Skeletal muscle satellite cell (primary cell): ENCODE data around the gene ANKRD34C.

Experiments
- H3K27me3 ChIP-seq: 2 replicates; pipeline ENCODE4 v1.7.0; 2013; ENCODE audit warnings: low read length; ENCODE audit not compliant: control insufficient read depth, insufficient read depth
- H3K36me3 ChIP-seq: 2 replicates; pipeline ENCODE4 v1.7.0; 2013; ENCODE audit warnings: mild to moderate bottlenecking, control low read depth, low read length; ENCODE audit not compliant: insufficient read depth
- H3K4me1 ChIP-seq: 2 replicates; pipeline ENCODE4 v1.7.0; 2013; ENCODE audit warnings: low read length; ENCODE audit not compliant: control insufficient read depth, insufficient read depth
- H3K4me2 ChIP-seq: 2 replicates; pipeline ENCODE4 v1.7.0; 2013; ENCODE audit warnings: mild to moderate bottlenecking, low read length
- H3K4me3 ChIP-seq: 2 replicates; pipeline ENCODE4 v1.7.0; 2013; ENCODE audit warnings: low read length
- H3K9ac ChIP-seq: 2 replicates; pipeline ENCODE4 v1.7.0; 2013; ENCODE audit warnings: mild to moderate bottlenecking, low read depth, low read length, moderate library complexity
- H3K9me3 ChIP-seq: replicated peaks from 2 replicates; pipeline ENCODE4 v1.7.0; 2013; ENCODE audit warnings: mild to moderate bottlenecking, control low read depth, low read length

Gene ANKRD34C

DNA sequence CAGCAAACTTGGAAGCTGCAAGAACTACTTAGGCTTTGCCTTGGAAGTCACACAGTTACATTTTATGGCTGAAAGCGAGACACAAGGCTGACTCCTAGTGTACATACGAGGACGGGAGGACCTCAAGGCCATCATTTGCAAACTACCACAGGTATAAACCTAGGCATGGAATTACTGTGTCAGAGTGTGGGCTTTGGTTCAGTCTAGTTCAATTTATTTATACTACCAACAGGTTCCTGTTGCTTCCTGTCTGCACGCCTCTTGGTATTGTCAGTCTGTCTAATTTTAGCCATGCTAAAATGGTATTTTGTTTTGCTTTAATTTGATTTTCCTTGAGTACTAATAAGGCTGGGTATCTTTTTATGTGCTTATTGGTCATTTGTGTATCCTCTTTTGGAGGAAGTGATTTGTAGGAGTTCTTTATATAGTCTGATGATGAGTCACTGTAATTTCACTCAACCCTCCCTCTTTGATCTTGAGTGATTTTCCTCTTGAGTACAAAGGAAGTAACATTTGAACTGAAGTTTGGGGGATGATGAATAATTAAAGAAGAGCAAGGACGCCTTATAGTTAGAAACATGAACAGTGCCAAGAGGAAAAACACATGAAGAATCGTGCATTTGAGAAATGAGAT is 8.2 kb downstream of the ANKRD34C start:
- no peak overlapping the region for H3K4me3 ChIP-seq
- peaks cover 15% of the 10 kb centered on the region for H3K27me3 ChIP-seq

DNA sequence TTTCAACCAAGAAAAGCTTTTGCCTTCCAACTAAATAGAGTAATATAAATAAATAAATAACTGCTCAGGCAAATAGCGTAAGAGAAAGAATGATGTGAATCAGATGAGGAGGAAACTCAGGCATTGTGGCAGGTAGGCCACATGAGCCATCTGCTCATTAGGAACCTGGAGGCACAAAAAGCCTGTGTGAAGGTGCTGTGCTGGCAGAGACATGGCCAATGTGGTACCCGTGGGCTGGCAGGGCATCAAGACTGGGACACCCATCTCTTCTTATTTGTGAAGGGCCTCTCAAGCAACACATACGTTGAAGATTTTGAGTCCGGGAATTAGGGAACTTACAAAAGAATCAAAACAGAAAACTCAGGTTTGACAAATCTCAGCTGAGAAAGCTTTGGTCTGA is 9.5 kb downstream of the ANKRD34C start:
- Histone ChIP-seq H3K27me3 (peaks cover 9% of the 10 kb centered on the region), H3K36me3 (no peaks in the 10 kb centered on the region), H3K4me1 (no peaks in the 10 kb centered on the region), H3K4me3 (no peak overlapping the region), H3K9ac (no peak overlapping the region), H3K4me2 (no peak overlapping the region), H3K9me3 (no peaks in the 10 kb centered on the region)

More for the DNA sequence above, 8.2 kb downstream of the ANKRD34C start:
- no peaks in the 10 kb centered on the region for H3K4me1 ChIP-seq
- H3K36me3 ChIP-seq, result no peaks in the 10 kb centered on the region
- H3K9ac ChIP-seq, result no peak overlapping the region
- H3K4me2 ChIP-seq, result no peak overlapping the region
- no peaks in the 10 kb centered on the region for H3K9me3 ChIP-seq

DNA sequence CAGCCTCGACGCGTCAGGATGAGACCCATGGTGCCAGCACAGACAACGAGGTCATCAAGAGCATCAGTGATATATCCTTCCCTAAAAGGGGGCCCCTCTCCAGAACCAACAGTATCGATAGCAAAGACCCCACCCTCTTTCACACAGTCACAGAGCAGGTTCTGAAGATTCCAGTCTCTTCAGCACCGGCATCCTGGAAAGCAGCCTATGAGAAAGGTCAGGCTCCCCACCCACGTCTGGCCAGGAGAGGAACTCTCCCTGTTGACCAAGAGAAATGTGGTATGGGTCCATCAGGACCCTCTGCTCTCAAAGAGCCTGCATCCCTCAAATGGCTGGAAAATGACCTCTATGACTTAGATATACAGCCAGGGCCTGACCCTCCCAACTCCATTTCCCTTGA is 11.6 kb downstream of the ANKRD34C start:
- no peaks in the 10 kb centered on the region for H3K36me3 ChIP-seq
- H3K27me3 ChIP-seq, result peaks cover 25% of the 10 kb centered on the region
- no peaks in the 10 kb centered on the region for H3K9me3 ChIP-seq
- H3K4me1 ChIP-seq, result no peaks in the 10 kb centered on the region
- no peak overlapping the region for H3K9ac ChIP-seq
- no peak overlapping the region for H3K4me3 ChIP-seq
- H3K4me2 ChIP-seq, result no peak overlapping the region

DNA sequence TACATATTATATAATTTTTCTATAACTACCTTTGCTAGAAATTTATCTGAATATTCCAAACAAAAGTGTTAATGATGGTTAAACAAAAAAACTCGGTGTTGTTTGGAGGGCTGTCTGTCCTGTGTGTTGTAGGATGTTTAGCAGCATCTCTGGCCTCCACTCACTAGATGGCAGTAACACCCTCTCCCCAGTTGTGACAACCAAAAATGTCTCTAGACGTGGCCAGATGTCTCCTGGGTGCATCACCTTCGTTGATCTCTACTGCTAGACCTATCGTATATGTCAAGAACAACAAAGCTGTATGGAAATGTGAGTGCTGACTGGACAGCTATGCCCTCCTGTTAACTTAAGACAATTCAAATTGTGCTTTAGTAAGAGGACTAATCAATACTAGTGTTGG is 14.1 kb downstream of the ANKRD34C start:
- peaks cover 40% of the 10 kb centered on the region for H3K27me3 ChIP-seq
- H3K9ac ChIP-seq, result no peak overlapping the region
- H3K4me2 ChIP-seq, result no peak overlapping the region
- H3K4me1 ChIP-seq, result no peaks in the 10 kb centered on the region
- H3K36me3 ChIP-seq, result no peaks in the 10 kb centered on the region
- H3K4me3 ChIP-seq, result no peak overlapping the region
- H3K9me3 ChIP-seq, result no peaks in the 10 kb centered on the region

DNA sequence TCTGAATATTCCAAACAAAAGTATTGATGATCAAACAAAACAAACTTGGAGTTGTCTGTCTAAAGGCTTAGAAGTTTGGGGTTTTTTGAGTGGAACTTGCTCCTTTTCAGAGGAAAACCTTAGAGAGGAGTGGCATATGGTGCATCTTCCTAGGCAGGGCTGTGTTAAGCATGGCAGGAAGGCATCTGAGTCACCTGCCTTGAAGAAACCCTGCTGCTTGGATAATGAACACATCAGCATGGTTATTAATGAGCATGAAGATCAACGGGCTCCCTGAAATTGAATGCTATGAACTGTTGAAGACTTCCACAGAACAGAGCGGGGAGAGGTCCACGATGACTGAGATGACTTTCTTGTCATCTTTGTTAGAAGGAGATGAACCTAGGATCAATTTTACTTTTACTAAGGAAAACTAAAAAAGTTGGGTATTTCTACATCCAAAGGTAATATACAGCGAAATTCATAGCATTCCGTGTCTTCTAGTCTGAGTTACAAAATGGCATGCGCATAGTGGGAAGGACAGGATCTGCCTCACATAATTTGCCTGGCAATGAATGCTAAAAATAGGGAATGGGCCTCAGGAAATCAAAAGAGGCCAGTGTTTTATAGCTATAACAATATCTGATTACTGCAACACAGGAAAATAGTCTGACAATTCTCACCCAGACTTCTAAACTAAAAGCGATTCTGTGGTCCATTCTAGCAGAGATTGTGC is 16.8 kb downstream of the ANKRD34C start:
- Histone ChIP-seq H3K4me1 (no peaks in the 10 kb centered on the region), H3K4me3 (no peak overlapping the region), H3K9me3 (no peaks in the 10 kb centered on the region), H3K36me3 (no peaks in the 10 kb centered on the region), H3K27me3 (peaks cover 54% of the 10 kb centered on the region), H3K9ac (no peak overlapping the region), H3K4me2 (no peak overlapping the region)

DNA sequence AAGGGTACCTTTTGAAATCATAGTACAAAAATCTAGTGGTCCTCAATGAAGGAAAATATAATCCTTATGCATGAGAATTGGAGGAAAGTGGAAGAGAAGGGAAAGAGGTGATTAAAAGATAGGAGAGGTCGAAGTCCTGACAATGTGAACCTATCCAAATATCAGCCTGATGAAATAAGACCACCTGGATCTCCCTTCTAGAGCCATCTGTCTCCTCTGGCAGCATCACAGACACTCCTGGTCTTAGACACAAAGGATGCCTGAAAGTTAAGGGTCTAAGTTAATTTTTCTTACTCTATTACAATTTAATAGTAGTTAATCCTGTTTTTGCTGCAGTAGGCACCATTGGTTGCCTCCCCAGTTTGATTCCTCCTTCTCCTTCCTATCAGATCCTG is 17.3 kb downstream of the ANKRD34C start:
- no peaks in the 10 kb centered on the region for H3K4me1 ChIP-seq
- H3K36me3 ChIP-seq, result no peaks in the 10 kb centered on the region
- no peaks in the 10 kb centered on the region for H3K9me3 ChIP-seq
- no peak overlapping the region for H3K9ac ChIP-seq
- no peak overlapping the region for H3K4me3 ChIP-seq
- H3K27me3 ChIP-seq, result peaks cover 57% of the 10 kb centered on the region
- H3K4me2 ChIP-seq, result no peak overlapping the region

DNA sequence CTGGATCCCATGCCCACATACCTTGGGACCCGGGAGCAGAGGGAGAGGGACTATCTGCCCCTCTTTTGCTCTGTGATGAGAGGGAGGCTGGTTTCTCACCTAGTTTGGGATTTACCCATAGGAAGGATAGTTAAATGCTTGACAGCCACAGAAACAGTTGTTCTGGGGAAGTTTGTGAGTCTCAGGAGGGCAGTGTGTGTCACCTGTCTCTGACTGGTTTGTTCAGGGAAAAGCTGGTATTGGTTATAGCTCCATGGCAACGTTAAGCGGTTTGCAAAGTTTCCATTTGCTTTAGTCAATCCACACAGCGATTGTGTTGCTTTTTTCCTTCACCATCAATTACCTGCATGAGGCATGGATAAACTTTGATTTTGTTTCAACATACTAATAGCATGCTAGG is 24.7 kb downstream of the ANKRD34C start:
- peaks cover 49% of the 10 kb centered on the region for H3K27me3 ChIP-seq

DNA sequence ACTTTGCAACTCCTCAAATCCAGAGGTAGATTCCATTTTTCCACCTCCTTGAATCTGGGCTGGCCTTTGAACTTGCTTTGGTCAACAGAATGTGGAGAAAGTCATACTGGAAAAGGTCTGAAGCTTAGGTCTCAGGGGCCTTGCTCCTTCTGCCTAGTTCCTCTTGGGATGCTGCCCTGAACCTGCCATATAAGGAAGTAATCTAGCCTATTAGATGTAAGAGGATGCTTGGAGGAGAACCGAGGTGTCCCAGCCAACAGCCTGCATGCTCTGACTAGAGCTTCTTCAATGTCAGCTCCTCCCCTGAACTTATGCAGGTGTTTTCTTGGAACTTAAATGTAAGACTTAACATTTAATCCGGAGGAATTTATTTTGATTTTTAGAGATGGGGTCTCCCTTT is 26.4 kb downstream of the ANKRD34C start:
- peaks cover 11% of the 10 kb centered on the region for H3K4me1 ChIP-seq
- H3K4me2 ChIP-seq, result no peak overlapping the region
- no peak overlapping the region for H3K9ac ChIP-seq
- H3K4me3 ChIP-seq, result no peak overlapping the region
- H3K9me3 ChIP-seq, result no peaks in the 10 kb centered on the region
- H3K27me3 ChIP-seq, result peaks cover 39% of the 10 kb centered on the region
- H3K36me3 ChIP-seq, result peaks cover 5% of the 10 kb centered on the region

More for the DNA sequence above, 24.7 kb downstream of the ANKRD34C start:
- Histone ChIP-seq H3K36me3 (no peaks in the 10 kb centered on the region), H3K4me1 (peaks cover 7% of the 10 kb centered on the region), H3K4me3 (no peak overlapping the region), H3K4me2 (no peak overlapping the region), H3K9me3 (no peaks in the 10 kb centered on the region), H3K9ac (no peak overlapping the region)

DNA sequence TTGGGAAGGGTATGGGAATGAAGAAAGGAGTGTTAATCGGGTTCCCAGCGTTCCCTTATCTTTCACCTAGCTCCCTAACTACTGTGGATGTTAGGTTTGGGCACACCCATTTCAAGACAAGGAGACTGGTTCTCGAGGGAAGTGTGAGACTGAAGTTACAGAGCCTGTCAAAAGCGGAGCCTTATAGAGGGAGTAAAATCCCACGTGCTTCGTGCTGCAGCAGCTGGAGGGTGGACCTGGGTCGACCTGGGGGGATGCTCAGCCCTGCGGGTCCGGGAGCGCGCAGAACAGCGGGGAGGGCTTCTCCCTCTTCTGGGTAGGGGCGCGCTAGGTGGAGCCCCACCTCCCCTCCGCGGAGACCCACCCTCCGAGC is 28.1 kb downstream of the ANKRD34C start:
- Histone ChIP-seq H3K4me3 (peak overlapping the region; percentile 100), H3K4me2 (peak overlapping the region; percentile 95), H3K4me1 (peaks cover 11% of the 10 kb centered on the region), H3K27me3 (peaks cover 30% of the 10 kb centered on the region), H3K36me3 (peaks cover 22% of the 10 kb centered on the region), H3K9ac (no peak overlapping the region), H3K9me3 (no peaks in the 10 kb centered on the region)

DNA sequence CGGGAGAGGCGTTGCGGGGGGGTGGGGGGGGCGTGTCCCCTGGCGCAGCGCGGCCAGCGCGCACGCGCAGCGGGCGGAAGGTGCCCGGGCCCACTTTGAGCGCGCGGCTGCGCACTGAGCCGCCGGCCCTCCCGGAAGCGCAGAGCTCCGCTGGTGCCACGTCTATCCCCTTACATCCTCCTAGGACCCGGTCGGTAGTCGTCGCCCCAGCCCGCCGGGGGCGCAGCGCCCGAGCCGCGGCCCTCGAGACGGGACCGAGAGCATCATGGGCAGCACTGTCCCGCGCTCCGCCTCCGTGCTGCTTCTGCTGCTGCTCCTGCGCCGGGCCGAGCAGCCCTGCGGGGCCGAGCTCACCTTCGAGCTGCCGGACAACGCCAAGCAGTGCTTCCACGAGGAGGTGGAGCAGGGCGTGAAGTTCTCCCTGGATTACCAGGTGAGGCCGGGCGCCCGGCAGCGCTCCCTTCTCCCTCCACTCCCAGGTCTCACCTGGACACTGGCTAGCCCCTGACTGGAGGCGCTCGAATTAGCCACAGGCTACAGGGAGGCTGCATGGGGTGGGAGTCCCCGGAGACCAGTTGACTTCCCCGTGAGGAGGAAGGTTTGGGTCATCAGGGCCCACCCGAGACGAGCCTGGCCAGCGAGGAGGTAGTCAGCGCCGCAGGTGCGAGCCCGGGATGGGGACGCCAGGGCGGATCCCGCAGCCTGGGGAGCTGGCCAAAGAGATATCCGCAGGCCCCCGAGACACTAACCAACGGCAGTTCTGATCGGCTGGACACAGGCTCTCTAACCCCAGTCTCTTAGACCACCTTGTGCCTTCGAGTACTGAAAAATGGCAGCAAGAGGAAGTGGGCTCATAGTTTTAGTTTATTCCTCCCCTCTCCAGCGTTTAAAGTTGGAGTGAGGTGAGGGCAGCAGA is 28.7 kb downstream of the ANKRD34C start, which contains the start of gene TMED3:
Gene TMED3, plus strand, starts transcription at position 128 of the 916 bp plus-strand sequence. Its CDS starts 138 bp downstream, at position 266.
- no peaks in the 10 kb centered on the region for H3K9me3 ChIP-seq
- H3K9ac ChIP-seq, result peak within 1 kb of the TSS; percentile 97
- peaks cover 29% of the 10 kb centered on the region for H3K36me3 ChIP-seq
- H3K4me3 ChIP-seq, result peak within 1 kb of the TSS; percentile 100
- H3K4me2 ChIP-seq, result peak within 1 kb of the TSS; percentile 95
- peaks cover 11% of the 10 kb centered on the region for H3K4me1 ChIP-seq
- H3K27me3 ChIP-seq, result peaks cover 24% of the 10 kb centered on the region

DNA sequence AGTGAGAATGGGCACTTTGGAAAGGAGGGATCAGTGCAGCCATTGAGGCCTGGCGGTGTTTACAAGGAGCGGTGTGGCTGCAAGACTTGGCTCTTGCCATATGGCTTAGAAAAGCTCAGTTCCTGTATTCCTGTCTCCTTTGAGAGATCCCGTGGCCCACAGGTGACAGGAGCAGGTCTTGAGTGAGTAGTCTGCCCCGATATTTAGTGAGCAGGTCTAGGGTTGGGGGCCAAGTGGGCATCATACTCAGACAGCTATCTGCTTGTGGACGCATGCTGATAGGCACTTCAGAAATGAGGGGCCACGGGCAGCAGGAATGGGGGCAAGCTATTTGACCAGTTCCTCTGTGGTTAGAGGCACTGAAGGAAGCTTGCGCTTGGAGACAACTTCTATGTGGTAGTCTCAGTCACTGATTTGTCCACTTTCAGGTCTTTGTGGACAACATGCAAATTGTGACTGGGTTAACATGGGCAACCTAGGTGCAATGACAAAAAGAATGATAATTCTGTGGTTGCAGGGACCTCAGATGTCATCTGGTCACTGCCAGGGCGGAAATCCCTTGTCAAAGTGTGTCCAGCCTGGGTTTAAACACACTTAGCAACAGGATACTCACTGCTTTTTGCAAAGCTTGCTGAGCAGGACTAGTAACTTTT is 29.5 kb downstream of the ANKRD34C start:
- Histone ChIP-seq H3K4me1 (peaks cover 11% of the 10 kb centered on the region), H3K4me2 (peak overlapping the region; percentile 95), H3K4me3 (peak overlapping the region; percentile 100), H3K27me3 (peaks cover 23% of the 10 kb centered on the region), H3K36me3 (peaks cover 36% of the 10 kb centered on the region), H3K9me3 (no peaks in the 10 kb centered on the region), H3K9ac (peak overlapping the region; percentile 97)
